IPS-NIHi7 (cell line): Measurements from ENCODE around the gene OXCT1.
"Not testable (repeated sequence)": the region's sequence is repeated elsewhere in the genome, so short reads cannot be mapped to it uniquely, and the experiment has no call there.

Experiments
- DNase-seq: peaks from one replicate; pipeline ENCODE4 v3.0.0; 2012; ENCODE audit warnings: mixed read lengths; ENCODE audit errors: extremely low spot score

Gene OXCT1

DNA sequence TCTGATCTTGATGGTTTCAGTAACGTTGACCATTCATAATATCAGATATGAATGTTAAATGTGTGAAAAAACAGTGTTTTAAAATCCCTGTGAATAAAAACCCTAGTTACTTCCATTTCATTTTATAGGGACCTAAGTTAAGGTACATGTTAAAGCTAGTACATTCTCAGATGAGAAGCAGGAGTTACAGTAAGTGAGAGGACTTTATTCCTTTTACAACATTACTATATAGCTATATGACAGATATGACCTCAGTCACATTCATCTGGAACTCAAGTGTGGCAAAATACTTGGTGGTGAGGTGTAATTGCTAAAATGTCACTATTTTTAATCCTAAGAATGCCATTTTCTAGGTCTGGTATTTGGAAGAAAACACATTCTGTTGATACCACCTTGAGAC, 96.4 kb downstream of the OXCT1 start:
- no peak for DNase-seq

DNA sequence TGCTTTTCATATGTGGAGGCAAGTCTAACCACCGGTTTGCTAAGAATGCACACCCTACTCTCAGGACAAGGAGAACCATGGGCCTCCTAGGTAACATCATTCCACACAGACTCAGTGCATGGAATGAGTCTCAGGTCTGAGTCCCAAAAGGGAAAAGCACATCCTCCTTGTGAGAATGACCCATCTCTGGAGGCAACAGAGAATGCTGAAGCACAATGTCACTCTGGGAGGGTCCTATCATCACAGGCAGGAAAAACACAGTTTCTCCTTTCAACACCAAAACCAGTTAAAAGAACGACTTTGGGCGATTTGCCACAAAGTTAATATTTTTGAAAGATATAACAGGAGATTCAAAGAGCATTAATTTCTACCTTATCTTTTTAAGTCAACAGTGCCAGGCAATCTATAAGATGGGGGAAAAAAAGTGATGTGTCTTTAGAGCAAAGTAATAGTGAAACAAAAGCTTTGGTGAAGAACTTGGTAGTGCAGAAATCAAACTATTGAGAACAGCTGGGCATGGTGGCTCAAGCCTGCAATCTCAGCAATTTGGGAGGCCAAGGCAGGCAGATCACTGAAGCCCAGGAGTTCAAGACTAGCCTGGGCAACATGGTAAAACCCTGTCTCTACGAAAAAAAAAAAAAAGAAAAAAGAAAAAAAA, 97.3 kb downstream of the OXCT1 start:
- no peak for DNase-seq

DNA sequence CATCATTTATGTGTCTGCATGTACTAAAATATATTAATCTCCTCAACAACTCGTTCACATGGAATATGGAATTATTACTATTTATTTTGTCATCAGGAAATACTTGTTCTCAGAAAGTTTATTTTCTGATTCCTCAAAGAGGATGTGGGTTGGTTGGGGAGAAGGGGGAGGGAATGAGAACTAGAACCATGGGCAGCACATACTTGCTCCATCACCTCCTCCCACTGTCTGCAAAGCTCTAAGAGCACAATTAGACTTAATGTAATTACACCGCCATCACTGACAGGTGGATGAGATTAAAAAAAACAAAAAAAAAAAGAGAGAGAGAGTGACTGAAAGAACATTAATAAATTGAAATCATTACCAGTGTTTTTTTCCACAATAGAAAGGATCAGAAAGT, 98.2 kb downstream of the OXCT1 start:
- DNase-seq = no peak

DNA sequence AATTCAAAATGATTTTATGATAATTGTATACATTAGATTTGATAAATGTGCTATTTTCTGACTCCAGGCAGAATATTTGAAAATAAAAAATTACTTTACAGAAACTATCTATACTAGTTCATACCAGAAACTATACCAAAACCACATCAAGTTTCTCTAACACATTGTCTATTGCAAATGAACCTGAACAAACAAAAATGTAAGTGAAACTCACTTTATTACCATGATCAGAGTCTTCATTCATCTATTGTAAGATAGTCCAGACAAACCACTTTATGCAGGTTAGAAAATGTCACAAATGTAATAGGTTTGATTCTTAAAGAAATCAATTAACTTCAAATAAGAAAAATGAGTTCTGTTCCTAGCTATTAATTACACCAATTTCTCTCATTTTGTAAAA, 99.4 kb downstream of the OXCT1 start:
- DNase-seq = no peak

DNA sequence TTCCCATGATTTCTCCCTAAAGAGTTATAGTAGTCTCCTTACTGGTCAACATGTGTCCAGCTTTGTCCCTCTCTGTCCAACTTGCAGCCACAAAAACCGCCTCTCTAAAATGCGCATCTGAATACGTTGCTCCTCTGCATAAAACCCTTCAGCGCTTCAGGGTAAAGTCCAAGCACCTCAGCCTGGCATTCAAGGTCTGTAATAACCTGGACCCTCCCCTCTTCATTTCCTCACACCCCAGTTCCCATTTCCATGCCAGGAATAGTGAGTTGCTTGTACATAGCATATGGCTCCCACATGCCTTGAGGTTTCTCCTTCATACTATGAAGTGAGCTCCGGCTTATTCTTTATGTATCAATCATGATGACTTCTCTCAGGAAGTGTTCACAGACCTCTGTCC, 101.5 kb downstream of the OXCT1 start:
- DNase-seq = no peak

DNA sequence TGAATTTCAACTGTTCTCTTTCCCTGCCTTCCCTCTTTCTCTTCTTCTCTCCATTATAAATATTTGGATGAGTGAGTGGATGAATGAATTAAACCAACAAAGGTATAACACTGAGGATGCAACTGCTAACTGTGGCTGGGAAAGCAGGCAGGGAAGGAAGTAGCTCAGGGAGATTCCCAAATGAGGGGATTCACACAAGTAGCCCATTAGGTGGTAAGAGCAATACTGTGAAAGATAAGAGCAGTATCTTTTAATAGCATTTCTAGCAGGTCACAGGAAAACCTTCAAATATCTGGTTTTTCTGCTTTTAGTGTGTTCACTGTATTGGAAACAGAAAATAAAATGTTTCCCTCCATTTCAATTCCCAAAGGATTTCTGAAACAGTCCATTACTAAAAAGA, 105.6 kb downstream of the OXCT1 start:
- no peak for DNase-seq

DNA sequence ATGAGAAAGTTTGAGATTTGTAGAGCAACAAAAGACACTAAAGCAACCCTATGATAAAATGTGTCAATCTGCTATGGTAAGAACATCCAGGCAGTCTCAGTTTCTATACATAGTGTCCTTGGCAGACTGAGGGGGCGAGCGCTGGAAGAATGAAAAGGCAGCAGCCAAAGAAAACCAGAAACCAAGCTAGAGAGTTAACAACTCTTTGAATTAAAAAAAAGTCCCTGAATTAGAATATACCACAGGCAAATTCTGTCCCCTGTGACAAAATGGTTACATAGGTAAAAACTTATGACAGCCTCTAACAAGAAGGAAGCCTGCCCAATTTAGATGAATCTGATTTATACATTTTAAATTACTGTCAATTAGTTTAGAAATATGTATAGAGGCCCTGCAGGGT, 106.7 kb downstream of the OXCT1 start:
- DNase-seq = no peak

DNA sequence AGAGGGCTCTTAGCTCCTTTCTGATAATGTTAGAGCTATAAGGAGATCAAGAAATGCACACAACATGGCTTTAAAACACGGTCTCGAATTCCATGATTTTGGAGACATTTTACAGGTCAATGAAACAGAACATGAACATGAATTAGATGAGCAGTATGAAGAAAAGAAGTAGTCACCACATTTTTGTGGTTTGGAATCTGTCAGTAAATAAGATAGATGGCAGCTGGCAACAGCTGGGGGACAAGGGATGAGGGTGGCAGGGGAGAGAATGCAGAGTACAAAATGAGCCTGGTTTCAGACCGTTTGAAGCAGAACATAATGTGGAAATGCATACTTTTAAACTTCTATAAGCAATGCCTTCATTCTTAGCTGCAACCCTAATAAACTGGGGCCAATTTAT, 107.1 kb downstream of the OXCT1 start:
- no peak for DNase-seq

DNA sequence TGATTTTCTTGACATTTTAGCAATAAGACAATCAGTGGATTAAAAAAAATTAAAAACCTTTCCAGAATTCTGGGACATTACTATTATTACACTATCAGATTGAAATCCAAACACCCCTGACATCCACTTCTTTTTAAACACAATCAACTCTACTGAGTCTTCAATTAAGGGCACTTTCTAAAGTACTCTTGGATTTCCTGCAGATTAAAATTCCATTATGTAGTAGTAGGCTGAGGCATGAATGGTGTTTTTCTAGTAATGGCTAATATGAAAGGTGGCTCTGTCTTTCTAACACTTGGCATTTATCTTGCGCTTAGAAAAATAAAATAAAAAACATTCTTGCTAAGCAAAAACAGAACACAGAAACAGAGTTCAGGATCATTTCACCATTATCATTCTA, 107.8 kb downstream of the OXCT1 start:
- DNase-seq = no peak

DNA sequence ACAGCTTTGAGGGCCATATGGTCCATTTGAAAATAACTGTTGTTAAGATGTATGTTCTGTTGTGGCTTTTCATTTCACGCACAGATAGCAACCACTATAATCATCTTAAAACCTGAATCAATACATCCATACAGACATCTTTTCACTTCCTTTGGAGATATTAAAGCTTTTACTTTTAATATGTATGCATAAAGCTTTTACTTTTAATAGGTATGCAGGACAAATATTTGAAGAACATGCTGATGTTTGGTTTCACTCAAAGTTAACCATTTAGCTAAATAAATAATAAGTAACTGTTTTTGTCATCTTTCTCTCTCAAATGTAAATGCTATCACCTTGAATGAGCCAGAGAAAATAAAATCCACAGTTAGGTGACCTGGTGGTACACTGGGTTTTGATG, 108.6 kb downstream of the OXCT1 start:
- no peak for DNase-seq

DNA sequence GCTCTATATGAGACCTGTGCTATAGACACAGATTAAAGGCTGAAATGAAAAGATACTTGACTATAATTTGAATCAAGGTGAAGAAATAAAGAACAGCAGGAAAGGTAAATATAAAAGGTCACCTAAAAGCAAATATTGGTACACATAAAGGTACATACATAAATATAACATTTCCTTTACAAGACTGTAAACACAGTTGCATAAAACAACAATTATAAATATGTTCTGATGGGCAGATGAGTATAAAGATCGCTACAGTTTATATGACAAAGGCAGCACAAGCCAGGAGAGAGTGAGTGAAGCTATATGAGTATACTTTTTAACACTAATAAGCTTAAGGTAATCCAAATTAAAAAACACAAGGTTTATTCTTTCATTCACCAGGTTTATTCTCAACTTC, 114.5 kb downstream of the OXCT1 start:
- DNase-seq = no peak

DNA sequence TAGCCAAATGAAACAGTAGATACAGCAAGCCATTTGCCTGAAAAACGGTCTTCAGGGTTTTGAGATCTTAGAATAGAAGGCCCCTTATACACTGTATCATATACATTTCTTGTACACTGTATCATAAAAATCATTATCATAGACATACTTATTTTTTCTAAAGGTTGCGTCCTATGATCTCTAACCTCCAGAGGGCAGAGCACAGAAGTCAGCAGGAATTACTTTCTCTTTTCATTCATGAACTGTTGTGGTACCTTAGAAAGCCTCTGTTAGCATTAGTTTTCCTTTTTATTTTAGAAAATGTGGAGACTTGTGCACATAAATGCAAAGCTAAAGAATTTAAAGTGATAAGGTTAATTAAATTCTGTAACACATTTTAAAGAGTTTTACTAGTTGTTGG, 115.4 kb downstream of the OXCT1 start:
- no peak for DNase-seq

DNA sequence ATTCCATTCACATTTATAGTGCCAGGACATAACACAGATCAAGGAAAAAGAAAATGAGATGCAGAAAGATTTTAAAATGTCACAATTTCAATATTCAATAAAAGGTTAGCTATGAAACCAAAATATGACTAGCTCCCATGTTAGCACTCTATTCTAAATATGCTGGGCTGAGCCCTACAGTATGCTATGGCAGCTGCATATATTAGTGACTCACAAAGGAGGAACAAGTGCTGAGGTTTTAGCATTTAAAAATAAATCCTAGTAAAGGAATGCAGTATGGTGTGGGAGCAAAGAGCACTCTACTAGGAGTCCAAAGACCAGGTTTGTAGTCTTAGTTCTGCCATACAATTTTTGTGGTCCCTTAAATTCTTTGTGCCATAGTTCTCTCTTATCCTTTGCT, 118.4 kb downstream of the OXCT1 start:
- no peak for DNase-seq

DNA sequence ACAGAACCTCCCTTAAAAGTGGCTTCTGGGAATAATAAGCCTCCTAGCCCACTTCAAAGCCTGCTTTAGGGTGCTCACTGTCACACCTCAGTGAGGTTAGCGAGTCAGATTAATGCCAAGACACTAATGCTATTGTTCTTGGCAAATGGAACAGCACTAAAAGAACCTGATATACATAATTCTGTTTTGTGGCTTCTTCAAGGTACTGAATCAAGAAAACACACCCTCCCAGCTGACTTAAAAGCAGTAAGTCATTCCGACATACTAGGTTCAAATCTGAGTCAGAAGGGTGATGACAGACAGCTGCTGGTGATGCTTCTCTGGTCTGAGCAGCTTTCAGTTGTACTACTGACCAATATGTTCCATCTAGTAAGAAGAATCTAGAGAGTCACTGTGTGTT, 121.6 kb downstream of the OXCT1 start:
- DNase-seq = no peak

DNA sequence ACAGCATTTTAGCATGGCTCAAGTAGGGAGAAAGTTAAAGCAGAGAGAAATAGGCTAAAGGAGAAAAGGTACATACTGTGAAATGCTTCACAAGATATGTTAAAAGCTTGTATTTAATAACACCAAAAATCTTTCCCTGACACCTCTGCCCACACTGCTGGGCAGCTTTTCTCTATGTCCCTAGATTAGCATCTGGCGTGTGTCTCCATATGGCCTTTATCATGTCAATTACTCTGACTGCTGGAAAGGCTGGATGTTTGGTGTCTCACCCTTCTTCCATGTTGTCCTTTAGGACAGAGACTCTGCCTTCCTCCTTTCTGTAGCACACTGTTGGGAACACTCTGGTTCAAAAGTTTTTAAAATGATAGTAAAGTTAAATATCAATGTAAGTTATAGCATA, 122.5 kb downstream of the OXCT1 start:
- no peak for DNase-seq

DNA sequence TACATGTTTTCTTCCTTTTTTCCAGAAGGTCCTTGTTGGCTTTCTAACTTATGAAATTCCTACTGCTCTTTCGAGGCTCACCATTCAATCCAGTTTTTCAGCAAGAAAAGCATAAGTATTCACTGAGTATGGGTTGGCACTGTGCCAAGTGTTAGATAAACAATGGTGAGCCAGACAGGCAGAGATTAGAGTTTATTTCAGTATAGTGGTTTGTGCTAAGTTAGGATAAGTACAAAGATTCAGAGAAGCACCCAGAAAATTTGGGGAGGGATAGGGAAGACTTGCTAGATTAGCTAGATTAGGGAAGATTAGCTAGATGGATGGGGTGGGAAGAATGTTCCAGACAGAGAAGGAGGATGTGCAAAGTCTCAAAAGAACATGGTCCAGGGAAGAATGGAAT, 122.9 kb downstream of the OXCT1 start:
- DNase-seq = no peak

DNA sequence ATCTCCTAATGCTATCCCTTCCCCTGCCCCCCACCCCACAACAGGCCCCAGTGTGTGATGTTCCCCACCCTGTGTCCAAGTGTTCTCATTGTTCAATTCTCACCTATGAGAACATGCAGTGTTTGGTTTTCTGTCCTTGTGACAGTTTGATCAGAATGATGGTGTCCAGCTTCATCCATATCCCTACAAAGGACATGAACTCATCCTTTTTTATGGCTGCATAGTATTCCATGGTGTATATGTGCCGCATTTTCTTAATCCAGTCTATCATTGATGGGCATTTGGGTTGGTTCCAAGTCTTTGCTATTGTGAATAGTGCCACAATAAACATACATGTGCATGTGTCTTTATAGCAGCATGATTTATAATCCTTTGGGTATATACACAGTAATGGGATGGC, 127.6 kb downstream of the OXCT1 start:
- DNase-seq = not testable (repeated sequence)

DNA sequence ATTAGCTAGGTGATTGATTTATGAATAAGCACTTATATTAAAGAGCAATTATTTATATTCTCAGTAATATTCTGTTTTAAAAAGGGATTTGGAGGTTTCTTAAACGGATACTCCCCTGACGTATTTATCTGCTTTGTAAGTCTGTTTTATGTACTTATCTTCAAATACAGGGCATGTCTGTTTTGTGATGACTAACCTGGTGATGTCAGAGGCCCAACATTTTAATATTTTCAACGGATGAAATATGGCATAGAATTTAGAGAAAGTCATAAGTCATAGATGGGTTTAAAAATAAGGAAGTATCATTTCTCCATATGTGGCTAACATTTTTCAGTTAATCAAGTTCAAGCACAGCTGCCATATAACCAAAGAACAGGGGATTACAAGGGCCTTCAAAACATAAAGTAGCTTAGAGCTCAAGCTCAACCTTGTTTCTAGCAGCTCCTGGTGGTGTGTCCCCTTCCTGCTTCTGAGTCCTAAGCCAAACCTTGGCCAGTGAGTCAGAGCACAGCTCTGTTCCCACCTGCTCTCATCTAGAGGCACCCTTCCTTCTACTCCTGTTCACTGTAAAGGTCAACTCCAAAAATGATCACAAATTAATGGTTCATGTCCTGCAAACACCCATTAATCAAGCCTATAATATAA, 131.4 kb downstream of the OXCT1 start:
- no peak for DNase-seq

DNA sequence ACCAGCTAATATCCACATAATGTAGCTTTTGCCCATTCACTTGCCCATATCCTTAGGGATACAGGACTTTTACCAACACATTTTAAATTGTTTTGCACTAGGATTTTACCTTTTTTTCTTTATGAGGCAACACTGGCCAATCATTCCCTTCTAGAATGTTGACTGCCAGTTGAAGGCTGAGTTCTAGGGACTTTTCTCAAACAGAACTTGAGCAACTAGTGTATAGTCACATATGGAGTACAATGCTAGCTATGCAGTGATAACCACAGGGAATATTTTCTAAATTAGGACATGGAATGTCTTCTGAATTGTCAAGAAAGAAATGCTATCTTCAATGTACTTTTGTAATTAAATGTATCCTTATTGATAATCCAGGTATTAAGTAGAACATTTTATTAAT, 133.6 kb downstream of the OXCT1 start:
- DNase-seq = no peak

DNA sequence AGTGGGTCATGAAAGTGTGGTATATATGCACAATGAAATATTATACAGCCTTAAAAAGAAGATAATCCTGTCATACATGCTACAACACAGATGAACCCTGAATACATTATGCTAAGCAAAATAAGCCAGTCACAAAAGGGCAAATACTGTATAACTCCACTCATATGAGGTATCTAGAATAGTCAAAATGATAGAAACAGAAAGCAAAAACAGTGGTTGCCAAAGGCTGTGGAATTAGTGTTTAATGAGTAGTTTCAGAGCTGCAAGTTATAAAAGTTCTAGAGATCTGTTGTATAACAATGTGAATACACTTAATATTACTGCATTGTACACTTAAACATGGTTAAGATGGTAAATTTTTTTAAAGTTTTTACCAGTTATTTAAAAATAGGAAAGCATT, 135.0 kb downstream of the OXCT1 start:
- DNase-seq = no peak

DNA sequence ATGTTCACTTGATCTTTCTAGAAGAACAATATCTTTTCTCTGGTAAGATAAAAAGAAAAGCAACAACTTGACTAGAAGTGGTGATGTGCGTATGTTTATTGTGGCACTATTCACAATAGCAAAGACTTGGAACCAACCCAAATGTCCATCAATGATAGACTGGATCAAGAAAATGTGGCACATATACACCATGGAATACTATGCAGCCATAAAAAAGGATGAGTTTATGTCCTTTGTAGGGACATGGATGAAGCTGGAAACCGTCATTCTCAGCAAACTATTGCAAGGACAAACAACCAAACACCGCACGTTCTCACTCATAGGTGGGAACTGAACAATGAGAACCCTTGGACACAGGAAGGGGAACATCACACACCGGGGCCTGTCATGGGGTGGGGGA, 140.8 kb downstream of the OXCT1 start:
- DNase-seq = not testable (repeated sequence)

DNA sequence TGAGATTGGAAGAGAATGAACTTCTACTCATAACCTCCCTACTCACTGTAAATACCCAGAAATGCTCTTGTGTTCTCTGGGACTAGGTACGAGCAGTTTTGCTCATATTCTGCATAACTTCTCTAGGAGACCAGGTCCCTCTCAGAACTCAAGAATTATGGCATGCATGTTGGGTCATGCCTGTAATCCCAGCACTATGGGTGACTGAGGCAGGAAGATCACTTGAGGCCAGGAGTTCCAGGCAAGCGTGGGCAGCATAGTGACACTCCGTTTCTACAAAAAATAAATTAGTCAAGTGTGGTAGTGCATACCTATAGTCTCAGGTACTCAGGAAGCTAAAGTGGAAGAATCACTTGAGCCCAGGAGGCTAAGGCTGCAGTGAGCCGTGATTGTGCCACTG, 141.9 kb downstream of the OXCT1 start:
- no peak for DNase-seq

DNA sequence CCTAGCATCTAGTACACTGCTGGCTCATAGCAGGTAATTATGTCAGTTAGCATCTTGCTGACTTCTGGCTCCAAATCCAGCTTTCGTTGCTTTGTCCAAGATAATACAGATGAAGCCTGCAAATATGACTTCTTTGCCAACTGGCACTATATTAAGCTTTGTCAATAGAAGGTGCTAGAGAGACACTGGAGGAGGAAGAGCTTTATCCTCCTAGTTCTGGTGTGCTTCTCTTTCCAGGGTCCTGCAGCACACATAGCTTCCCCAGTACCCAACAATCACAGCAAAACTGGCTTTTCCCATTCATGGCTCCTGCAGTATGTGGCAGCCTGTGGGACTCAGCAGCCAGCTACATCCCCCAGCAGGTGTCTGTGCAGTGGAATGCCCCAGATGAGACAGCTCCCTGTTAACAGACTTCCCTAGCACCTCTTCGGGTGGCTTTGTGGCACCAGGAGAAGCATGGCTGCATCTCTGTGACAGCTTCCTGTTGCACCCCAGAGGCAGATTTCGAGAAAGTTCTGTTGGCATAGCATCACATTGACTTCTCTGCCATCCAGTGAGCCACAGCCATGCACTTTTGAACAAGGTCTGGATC, 147.8 kb downstream of the OXCT1 start:
- no peak for DNase-seq

DNA sequence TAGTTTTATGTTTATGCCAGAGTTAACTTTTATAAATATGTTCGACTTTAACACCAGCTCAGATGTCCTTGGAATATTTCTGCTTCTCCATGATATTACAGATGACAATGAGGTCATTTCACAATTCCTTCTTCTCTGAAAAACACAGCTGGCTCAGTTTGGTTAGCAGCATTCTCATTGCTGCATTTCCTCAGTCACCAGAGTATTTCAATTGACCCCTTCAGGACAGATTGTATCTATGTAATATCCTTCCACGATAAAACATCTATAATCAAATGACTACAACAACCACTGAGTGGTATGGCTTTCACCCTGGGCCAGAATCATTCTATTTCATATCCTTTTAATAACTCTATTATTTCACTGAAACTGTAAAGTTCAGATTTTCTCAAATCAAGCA, 148.7 kb downstream of the OXCT1 start:
- DNase-seq = no peak
